Measurements from ENCODE around the gene MLPH.

Gene MLPH

DNA sequence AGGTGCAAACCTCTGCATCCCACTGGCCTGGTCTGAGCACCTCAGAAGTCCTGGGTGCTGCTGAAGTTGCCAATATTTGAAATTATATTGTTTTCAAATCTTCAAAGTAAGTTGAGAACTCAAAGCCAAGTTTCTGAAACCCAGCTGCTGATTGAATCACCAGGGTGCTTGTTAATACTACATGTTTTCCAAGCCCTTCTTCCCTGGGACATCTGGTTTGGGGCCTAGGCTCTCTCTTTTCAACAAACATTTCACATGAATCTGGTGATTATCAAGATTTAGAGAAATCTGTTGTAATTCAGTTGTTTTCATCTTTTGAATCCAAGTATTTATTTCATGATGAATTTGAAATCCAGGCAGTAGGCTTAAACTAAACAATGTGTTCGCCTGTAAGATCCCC lies 24.4 kb downstream of the MLPH start:
- H3K9me3 Mint-ChIP-seq (ENCODE audit: low read depth): no peaks in the 10 kb centered on the region
- peaks cover 2% of the 10 kb centered on the region for H3K27me3 Mint-ChIP-seq
- H3K36me3 Mint-ChIP-seq: no peaks in the 10 kb centered on the region
- H3K4me3 Mint-ChIP-seq: no peak overlapping the region
- no peak overlapping the region for H3K27ac Mint-ChIP-seq
- no peaks in the 10 kb centered on the region for H3K4me1 Mint-ChIP-seq (ENCODE audit: low read depth)

- H3K4me3 Mint-ChIP-seq: no peak overlapping the region
- H3K4me1 Mint-ChIP-seq (ENCODE audit: low read depth): no peaks in the 10 kb centered on the region
- H3K27me3 Mint-ChIP-seq: peaks cover 1% of the 10 kb centered on the region
- no peaks in the 10 kb centered on the region for H3K9me3 Mint-ChIP-seq (ENCODE audit: low read depth)
- no peaks in the 10 kb centered on the region for H3K36me3 Mint-ChIP-seq
- H3K27ac Mint-ChIP-seq: no peak overlapping the region
Observed at GRCh38 chr2:237511885-237512405, 24.9 kb downstream of the MLPH start.

- Mint-ChIP-seq H3K4me3 (no peak overlapping the region), H3K27ac (no peak overlapping the region), H3K9me3 (ENCODE audit: low read depth) (no peaks in the 10 kb centered on the region), H3K36me3 (no peaks in the 10 kb centered on the region), H3K4me1 (ENCODE audit: low read depth) (no peaks in the 10 kb centered on the region), H3K27me3 (no peaks in the 10 kb centered on the region)
Observed at GRCh38 chr2:237512774-237513466, 25.9 kb downstream of the MLPH start.

- Mint-ChIP-seq H3K4me1 (ENCODE audit: low read depth) (no peaks in the 10 kb centered on the region), H3K27ac (no peak overlapping the region), H3K9me3 (ENCODE audit: low read depth) (no peaks in the 10 kb centered on the region), H3K27me3 (no peaks in the 10 kb centered on the region), H3K36me3 (no peaks in the 10 kb centered on the region), H3K4me3 (no peak overlapping the region)
Observed at GRCh38 chr2:237513693-237514092, 26.6 kb downstream of the MLPH start.

GRCh38 chr2:237514474-237515130 lies 27.6 kb downstream of the MLPH start:
- no peaks in the 10 kb centered on the region for H3K4me1 Mint-ChIP-seq (ENCODE audit: low read depth)
- no peaks in the 10 kb centered on the region for H3K27me3 Mint-ChIP-seq
- no peaks in the 10 kb centered on the region for H3K36me3 Mint-ChIP-seq
- H3K27ac Mint-ChIP-seq: no peak overlapping the region
- H3K9me3 Mint-ChIP-seq (ENCODE audit: low read depth): no peaks in the 10 kb centered on the region
- no peak overlapping the region for H3K4me3 Mint-ChIP-seq

- Mint-ChIP-seq H3K9me3 (ENCODE audit: low read depth) (no peaks in the 10 kb centered on the region), H3K4me1 (ENCODE audit: low read depth) (no peaks in the 10 kb centered on the region), H3K4me3 (no peak overlapping the region), H3K27me3 (no peaks in the 10 kb centered on the region), H3K27ac (no peak overlapping the region), H3K36me3 (no peaks in the 10 kb centered on the region)
Observed at GRCh38 chr2:237515166-237515565, 28.1 kb downstream of the MLPH start.

DNA sequence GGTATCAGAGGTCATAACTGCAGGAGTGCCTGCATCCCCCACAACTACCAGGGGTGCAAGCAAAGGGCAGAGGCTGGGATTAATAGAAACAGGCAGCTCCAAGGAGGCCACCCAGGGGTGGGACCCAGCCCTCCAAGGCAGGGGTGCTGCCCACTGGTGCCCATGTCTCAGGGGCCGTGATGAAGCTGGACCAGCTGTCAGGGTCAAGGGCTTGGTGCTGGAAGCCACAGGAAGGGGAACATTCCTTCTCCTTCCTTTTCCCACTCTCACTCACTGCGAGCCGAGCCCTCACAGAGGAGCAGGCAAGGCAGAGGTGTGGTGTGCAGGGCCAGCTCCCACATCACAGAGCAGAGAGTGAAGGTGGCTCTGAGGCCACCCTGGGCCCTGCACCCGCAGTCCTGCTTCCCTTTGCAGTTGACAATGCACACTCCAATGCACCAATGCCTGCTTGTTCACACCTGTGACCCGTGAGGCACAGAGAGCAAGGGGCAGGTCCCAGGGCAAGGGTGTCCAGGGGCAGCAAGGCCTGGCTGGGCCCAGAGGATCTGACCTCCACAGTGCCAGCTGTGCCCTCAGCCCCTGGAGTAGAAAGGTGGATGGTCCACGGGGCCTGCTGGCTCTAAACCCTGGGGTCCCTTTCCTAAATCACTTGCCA lies 28.7 kb downstream of the MLPH start:
- Mint-ChIP-seq H3K4me1 (ENCODE audit: low read depth) (no peaks in the 10 kb centered on the region), H3K9me3 (ENCODE audit: low read depth) (no peaks in the 10 kb centered on the region)

DNA sequence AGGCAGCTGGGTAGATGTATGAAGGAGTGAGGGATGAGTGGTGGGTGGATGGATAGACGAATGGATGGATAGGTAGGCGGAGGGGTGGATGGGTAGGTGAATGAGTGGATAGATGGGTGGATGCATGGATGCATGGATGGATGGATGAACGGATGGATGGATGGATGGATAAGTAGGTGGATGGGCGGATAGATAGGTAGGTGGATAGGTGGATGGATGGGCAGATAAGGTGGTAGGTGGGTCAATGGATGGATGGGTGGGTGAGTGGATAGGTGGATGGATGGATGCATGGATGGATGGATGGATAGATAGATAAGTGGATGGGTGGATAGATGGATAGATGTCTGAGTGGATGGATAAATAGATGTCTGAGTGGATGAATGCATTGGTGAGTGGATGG lies 30.1 kb downstream of the MLPH start:
- Mint-ChIP-seq H3K27ac (no peak overlapping the region), H3K27me3 (no peaks in the 10 kb centered on the region), H3K9me3 (ENCODE audit: low read depth) (no peaks in the 10 kb centered on the region), H3K36me3 (no peaks in the 10 kb centered on the region), H3K4me1 (ENCODE audit: low read depth) (no peaks in the 10 kb centered on the region), H3K4me3 (no peak overlapping the region)

More for the DNA sequence above, 28.7 kb downstream of the MLPH start:
- Mint-ChIP-seq H3K27ac (no peak overlapping the region), H3K4me3 (no peak overlapping the region), H3K36me3 (no peaks in the 10 kb centered on the region), H3K27me3 (no peaks in the 10 kb centered on the region)

DNA sequence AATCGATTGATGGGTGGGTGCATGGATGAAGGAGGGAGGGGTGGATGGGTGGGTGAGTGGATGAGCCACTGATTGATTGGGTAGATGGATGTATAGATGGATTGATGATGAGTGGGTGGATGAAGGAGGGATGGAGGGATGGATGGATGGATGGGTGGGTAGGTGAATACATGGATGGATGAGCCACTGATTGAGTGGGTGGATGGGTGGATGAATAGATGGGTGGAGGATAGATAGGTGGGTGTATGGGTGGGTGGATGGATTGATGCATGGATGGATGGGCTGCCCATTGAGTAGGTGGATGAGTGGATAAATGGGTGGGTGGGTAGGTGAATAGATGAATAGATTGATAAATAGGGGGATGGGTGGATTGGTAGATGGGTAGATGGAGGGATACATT lies 30.9 kb downstream of the MLPH start:
- no peaks in the 10 kb centered on the region for H3K27me3 Mint-ChIP-seq
- no peaks in the 10 kb centered on the region for H3K4me1 Mint-ChIP-seq (ENCODE audit: low read depth)
- no peak overlapping the region for H3K27ac Mint-ChIP-seq
- H3K4me3 Mint-ChIP-seq: no peak overlapping the region
- H3K9me3 Mint-ChIP-seq (ENCODE audit: low read depth): no peaks in the 10 kb centered on the region
- H3K36me3 Mint-ChIP-seq: no peaks in the 10 kb centered on the region

GRCh38 chr2:237519506-237520245 lies 32.6 kb downstream of the MLPH start:
- Mint-ChIP-seq H3K27me3 (no peaks in the 10 kb centered on the region), H3K27ac (no peak overlapping the region), H3K4me3 (no peak overlapping the region), H3K4me1 (ENCODE audit: low read depth) (no peaks in the 10 kb centered on the region), H3K36me3 (no peaks in the 10 kb centered on the region), H3K9me3 (ENCODE audit: low read depth) (no peaks in the 10 kb centered on the region)

DNA sequence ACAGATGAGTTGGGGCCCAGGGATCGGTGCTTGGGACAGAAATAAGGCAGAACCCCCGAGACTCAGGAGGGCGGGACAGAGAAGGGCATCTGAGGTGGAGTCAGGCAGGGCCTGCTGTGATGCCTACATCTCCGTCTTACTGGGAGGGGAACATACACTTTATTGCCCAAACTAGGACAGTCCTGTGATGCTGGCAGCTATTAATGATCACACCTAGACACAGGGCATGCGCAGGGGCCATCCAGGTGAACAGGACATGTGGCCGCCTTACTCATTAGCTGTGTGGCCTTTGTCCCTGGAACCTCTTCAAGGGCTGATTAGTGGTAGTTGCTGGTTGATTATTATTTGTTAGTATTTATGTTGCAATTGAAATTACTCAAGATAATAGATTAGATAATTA lies 33.2 kb downstream of the MLPH start:
- no peaks in the 10 kb centered on the region for H3K27me3 Mint-ChIP-seq
- no peak overlapping the region for H3K27ac Mint-ChIP-seq
- no peaks in the 10 kb centered on the region for H3K9me3 Mint-ChIP-seq (ENCODE audit: low read depth)
- no peaks in the 10 kb centered on the region for H3K4me1 Mint-ChIP-seq (ENCODE audit: low read depth)
- H3K36me3 Mint-ChIP-seq: no peaks in the 10 kb centered on the region
- H3K4me3 Mint-ChIP-seq: no peak overlapping the region

GRCh38 chr2:237524631-237525030 lies 37.6 kb downstream of the MLPH start:
- Mint-ChIP-seq H3K9me3 (ENCODE audit: low read depth) (no peaks in the 10 kb centered on the region), H3K36me3 (no peaks in the 10 kb centered on the region), H3K4me1 (ENCODE audit: low read depth) (no peaks in the 10 kb centered on the region), H3K27me3 (no peaks in the 10 kb centered on the region), H3K27ac (no peak overlapping the region), H3K4me3 (no peak overlapping the region)

DNA sequence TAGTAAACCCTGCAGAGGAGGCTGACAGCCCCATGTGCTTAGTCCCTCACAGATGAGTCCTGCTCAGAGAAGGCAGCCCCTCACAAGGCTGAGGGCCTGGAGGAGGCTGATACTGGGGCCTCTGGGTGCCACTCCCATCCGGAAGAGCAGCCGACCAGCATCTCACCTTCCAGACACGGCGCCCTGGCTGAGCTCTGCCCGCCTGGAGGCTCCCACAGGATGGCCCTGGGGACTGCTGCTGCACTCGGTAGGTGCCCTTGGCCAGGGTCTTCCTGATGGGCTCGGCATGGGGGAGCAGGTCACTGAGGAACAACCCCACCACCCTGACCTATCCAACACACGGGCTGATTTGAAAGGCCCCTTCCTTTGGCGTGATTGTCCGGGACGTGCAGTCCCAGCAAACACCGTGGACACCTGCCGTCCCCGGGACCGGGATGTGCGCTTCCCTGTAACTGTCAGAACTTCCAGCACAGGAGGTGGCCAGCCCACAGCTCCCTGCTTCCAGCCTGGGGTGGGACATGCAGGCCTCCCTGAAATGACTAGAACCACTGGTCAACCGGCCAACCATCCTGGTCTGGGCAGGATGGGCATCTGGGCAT lies 38.6 kb downstream of the MLPH start:
- Mint-ChIP-seq H3K4me3 (no peak overlapping the region), H3K4me1 (ENCODE audit: low read depth) (no peaks in the 10 kb centered on the region), H3K36me3 (no peaks in the 10 kb centered on the region), H3K27me3 (no peaks in the 10 kb centered on the region), H3K9me3 (ENCODE audit: low read depth) (no peaks in the 10 kb centered on the region), H3K27ac (no peak overlapping the region)

DNA sequence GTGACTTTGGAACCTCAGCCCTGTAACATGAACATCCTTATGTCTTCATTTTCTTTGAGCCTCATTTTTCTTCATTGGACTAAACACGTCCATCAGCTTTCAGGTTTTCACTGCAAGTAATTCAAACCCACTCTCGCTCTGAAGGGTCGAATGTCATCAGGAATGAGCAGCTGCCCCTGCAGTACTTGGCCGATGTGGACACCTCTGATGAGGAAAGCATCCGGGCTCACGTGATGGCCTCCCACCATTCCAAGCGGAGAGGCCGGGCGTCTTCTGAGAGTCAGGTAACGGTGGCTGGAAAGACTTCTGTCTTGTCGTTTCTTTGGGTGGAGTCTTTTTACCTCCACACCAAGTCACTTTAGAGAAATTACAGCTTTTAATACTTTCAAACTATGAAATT lies 40.2 kb downstream of the MLPH start:
- Mint-ChIP-seq H3K4me1 (ENCODE audit: low read depth) (no peaks in the 10 kb centered on the region), H3K27me3 (no peaks in the 10 kb centered on the region), H3K36me3 (no peaks in the 10 kb centered on the region), H3K4me3 (no peak overlapping the region), H3K9me3 (ENCODE audit: low read depth) (no peaks in the 10 kb centered on the region), H3K27ac (no peak overlapping the region)

GRCh38 chr2:237527766-237528165 lies 40.7 kb downstream of the MLPH start:
- no peaks in the 10 kb centered on the region for H3K9me3 Mint-ChIP-seq (ENCODE audit: low read depth)
- no peaks in the 10 kb centered on the region for H3K4me1 Mint-ChIP-seq (ENCODE audit: low read depth)
- no peaks in the 10 kb centered on the region for H3K27me3 Mint-ChIP-seq
- H3K36me3 Mint-ChIP-seq: no peaks in the 10 kb centered on the region
- H3K4me3 Mint-ChIP-seq: no peak overlapping the region
- no peak overlapping the region for H3K27ac Mint-ChIP-seq
